Neural cell (in vitro differentiated cells): Measurements from ENCODE around the gene CREBBP.

Source experiments
- EP300 ChIP-seq: fragments of 450-650 bp; conservative IDR thresholded peaks from 2 replicates; pipeline ENCODE4 v1.6.1; 2014; ENCODE audit warnings: antibody characterized with exemption, mild to moderate bottlenecking, moderate library complexity; ENCODE audit not compliant: poor library complexity, severe bottlenecking
- EZH2 ChIP-seq: fragments of 200-600, 300-800 bp; shearing (Covaris generic), sonication (generic); IDR thresholded peaks from 2 replicates; pipeline ENCODE4 v1.6.1; 2014; ENCODE audit warnings: antibody characterized with exemption, low read length, borderline replicate concordance, mild to moderate bottlenecking; ENCODE audit not compliant: insufficient read depth, poor library complexity, severe bottlenecking
- MXI1 ChIP-seq: fragments of 450-650 bp; conservative IDR thresholded peaks from 2 replicates; pipeline ENCODE4 v1.6.1; 2014; ENCODE audit warnings: antibody characterized with exemption, mild to moderate bottlenecking; ENCODE audit not compliant: poor library complexity, severe bottlenecking
- POLR2AphosphoS5 ChIP-seq: IDR thresholded peaks from 2 replicates; pipeline ENCODE4 v1.6.1; 2012
- RAD21 ChIP-seq: fragments of 450-650 bp; conservative IDR thresholded peaks from 2 replicates; pipeline ENCODE4 v1.6.1; 2014; ENCODE audit warnings: antibody characterized with exemption, mild to moderate bottlenecking, moderate library complexity
- SMC3 ChIP-seq: fragments of 450-650 bp; conservative IDR thresholded peaks from 2 replicates; pipeline ENCODE4 v1.6.1; 2014; ENCODE audit warnings: antibody characterized with exemption, mild to moderate bottlenecking, moderate library complexity; ENCODE audit not compliant: poor library complexity
- TAF1 ChIP-seq: IDR thresholded peaks from 2 replicates; pipeline ENCODE4 v1.6.1; 2012; ENCODE audit warnings: low read depth
- TF ChIP-seq, protein P1 (sequence below): fragments of 450-650 bp; IDR thresholded peaks from 2 replicates; pipeline ENCODE4 v1.5.1; 2014; ENCODE audit warnings: antibody characterized with exemption, mild to moderate bottlenecking, moderate library complexity; ENCODE audit not compliant: poor library complexity, severe bottlenecking
- TF ChIP-seq, protein P2 (sequence below): IDR thresholded peaks from 2 replicates; pipeline ENCODE4 v1.6.1; 2012; ENCODE audit warnings: borderline replicate concordance

DNA sequence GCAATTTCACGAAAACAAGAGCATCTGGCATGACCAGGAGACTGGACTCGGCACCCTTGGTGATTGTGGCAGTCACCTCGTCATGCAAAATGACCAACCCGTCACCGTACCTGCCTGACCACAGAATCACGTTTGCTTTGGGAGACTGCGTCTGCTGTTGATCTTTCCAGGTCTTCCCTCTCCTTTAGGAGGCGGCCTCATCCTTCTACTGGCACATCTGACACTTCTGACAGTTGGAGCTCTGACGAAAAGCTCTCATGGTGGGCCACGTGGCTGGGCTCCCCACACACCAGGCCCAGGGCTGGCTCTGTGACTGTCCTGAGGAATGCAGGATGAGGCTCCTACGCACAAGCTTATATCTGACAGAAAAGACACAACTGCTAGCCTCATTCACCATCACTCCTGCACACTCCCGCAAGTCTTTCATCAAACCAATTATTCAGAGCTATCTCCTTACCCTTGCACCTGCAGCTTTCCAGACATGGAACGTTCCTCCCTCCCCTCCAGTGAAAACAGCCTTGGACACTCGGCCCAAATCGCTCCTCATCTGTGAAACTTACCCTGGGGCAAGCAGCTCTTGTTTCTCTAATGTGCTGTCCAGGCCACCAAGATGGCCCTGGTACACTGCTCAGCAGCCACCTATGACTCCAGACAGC is 166.8 kb downstream of the CREBBP start:
- TF ChIP-seq, protein P1, sequence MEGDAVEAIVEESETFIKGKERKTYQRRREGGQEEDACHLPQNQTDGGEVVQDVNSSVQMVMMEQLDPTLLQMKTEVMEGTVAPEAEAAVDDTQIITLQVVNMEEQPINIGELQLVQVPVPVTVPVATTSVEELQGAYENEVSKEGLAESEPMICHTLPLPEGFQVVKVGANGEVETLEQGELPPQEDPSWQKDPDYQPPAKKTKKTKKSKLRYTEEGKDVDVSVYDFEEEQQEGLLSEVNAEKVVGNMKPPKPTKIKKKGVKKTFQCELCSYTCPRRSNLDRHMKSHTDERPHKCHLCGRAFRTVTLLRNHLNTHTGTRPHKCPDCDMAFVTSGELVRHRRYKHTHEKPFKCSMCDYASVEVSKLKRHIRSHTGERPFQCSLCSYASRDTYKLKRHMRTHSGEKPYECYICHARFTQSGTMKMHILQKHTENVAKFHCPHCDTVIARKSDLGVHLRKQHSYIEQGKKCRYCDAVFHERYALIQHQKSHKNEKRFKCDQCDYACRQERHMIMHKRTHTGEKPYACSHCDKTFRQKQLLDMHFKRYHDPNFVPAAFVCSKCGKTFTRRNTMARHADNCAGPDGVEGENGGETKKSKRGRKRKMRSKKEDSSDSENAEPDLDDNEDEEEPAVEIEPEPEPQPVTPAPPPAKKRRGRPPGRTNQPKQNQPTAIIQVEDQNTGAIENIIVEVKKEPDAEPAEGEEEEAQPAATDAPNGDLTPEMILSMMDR: no peak
- TF ChIP-seq POLR2AphosphoS5 (no peak), EZH2 (no peak), MXI1 (no peak), EP300 (no peak), RAD21 (no peak), TAF1 (no peak), SMC3 (no peak)
- TF ChIP-seq, protein P2, sequence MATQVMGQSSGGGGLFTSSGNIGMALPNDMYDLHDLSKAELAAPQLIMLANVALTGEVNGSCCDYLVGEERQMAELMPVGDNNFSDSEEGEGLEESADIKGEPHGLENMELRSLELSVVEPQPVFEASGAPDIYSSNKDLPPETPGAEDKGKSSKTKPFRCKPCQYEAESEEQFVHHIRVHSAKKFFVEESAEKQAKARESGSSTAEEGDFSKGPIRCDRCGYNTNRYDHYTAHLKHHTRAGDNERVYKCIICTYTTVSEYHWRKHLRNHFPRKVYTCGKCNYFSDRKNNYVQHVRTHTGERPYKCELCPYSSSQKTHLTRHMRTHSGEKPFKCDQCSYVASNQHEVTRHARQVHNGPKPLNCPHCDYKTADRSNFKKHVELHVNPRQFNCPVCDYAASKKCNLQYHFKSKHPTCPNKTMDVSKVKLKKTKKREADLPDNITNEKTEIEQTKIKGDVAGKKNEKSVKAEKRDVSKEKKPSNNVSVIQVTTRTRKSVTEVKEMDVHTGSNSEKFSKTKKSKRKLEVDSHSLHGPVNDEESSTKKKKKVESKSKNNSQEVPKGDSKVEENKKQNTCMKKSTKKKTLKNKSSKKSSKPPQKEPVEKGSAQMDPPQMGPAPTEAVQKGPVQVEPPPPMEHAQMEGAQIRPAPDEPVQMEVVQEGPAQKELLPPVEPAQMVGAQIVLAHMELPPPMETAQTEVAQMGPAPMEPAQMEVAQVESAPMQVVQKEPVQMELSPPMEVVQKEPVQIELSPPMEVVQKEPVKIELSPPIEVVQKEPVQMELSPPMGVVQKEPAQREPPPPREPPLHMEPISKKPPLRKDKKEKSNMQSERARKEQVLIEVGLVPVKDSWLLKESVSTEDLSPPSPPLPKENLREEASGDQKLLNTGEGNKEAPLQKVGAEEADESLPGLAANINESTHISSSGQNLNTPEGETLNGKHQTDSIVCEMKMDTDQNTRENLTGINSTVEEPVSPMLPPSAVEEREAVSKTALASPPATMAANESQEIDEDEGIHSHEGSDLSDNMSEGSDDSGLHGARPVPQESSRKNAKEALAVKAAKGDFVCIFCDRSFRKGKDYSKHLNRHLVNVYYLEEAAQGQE: no peak
